B cell (primary cell): Measurements from ENCODE around the gene CPXM1. TPM values are rescaled to one million over a fixed set of nuclear protein-coding genes. Genes with fewer than 3 reads are reported as not detected.

Experiments
- ATAC-seq: fragments of 200-7000 bp; cut with Tn5 transposase; one replicate; pipeline ENCODE4 v1.10.0; 2021; ENCODE audit warnings: low read depth, mild to moderate bottlenecking, moderate number of reproducible peaks, moderate library complexity
- CTCF ChIA-PET: fragments of 350-600 bp; sonication (Branson Sonifier 250); formaldehyde crosslinking; loops from one replicate; lab custom pipeline; 2021; ENCODE audit warnings: antibody characterized with exemption, inconsistent platforms; lab: Charles Lee
- POLR2A ChIA-PET: fragments of 350-600 bp; sonication (Branson Sonifier 250); formaldehyde crosslinking; loops from one replicate; lab custom pipeline; 2021; ENCODE audit warnings: antibody characterized with exemption; lab: Charles Lee
- DNase-seq: peaks from one replicate; pipeline ENCODE4 v3.0.0; 2013
- H2AFZ ChIP-seq: 2 replicates; pipeline ENCODE4 v1.6.1; 2012; ENCODE audit warnings: mild to moderate bottlenecking, low read depth, low read length; ENCODE audit not compliant: insufficient read depth, poor library complexity, severe bottlenecking
- H3K27ac ChIP-seq, 2 donors: 1 replicate in 1 of 2; 2 replicates in 1 of 2; pipeline ENCODE4 v1.5.1; 2012 to 2013; ENCODE audit warnings: low read length in 2 of 2, mild to moderate bottlenecking in 2 of 2, moderate library complexity in 1 of 2
- H3K27me3 ChIP-seq, 4 experiments: fragments of 200-600 bp in 1 of 4; sonication (generic) in 1 of 4; replicated peaks in 1 of 4; 1 replicate in 2 of 4; 2 replicates in 2 of 4; pipeline versions ENCODE4 v1.6.1 to v1.7.0; 2013 to 2016; ENCODE audit warnings: low read length in 3 of 4, mild to moderate bottlenecking in 2 of 4, mixed read lengths in 1 of 4, moderate library complexity in 1 of 4; ENCODE audit not compliant: insufficient read depth in 4 of 4, control insufficient read depth in 3 of 4; ENCODE audit errors: control extremely low read depth in 1 of 4
- H3K36me3 ChIP-seq, 2 experiments: replicated peaks in 1 of 2; 1 replicate in 1 of 2; 2 replicates in 1 of 2; pipeline versions ENCODE4 v1.6.1 to v1.7.1; 2013; ENCODE audit warnings: low read length in 1 of 2; ENCODE audit not compliant: insufficient read depth in 2 of 2, control insufficient read depth in 1 of 2; ENCODE audit errors: control extremely low read depth in 1 of 2, extremely low read depth in 1 of 2
- H3K4me1 ChIP-seq, 2 donors: fragments of 200-600 bp in 1 of 2; sonication (generic) in 1 of 2; 1 replicate in 1 of 2; 2 replicates in 1 of 2; pipeline versions ENCODE4 v1.5.1 to v1.6.1; 2013 to 2017; ENCODE audit warnings: low read length in 2 of 2; ENCODE audit not compliant: control insufficient read depth in 2 of 2, insufficient read depth in 2 of 2
- H3K4me2 ChIP-seq: replicated peaks from 2 replicates; pipeline ENCODE3; 2012; ENCODE audit warnings: mild to moderate bottlenecking, low read depth, low read length; ENCODE audit not compliant: poor library complexity, severe bottlenecking
- H3K4me3 ChIP-seq, 5 experiments: fragments of 200-600 bp in 1 of 5; sonication (generic) in 1 of 5; 1 replicate in 3 of 5; 2 replicates in 2 of 5; pipeline versions ENCODE4 v1.5.1 to v1.7.0; 2011 to 2016; ENCODE audit warnings: low read length in 4 of 5, mild to moderate bottlenecking in 4 of 5, low read depth in 2 of 5, control low read depth in 1 of 5, moderate library complexity in 1 of 5; ENCODE audit not compliant: insufficient read depth in 1 of 5; ENCODE audit errors: control extremely low read depth in 1 of 5, extremely low read depth in 1 of 5
- H3K79me2 ChIP-seq: fragments of 200-600 bp; sonication (generic); one replicate; pipeline ENCODE4 v1.6.0; 2016; ENCODE audit warnings: low read length; ENCODE audit not compliant: control insufficient read depth, insufficient read depth
- H3K9ac ChIP-seq: fragments of 200-600 bp; sonication (generic); 2 replicates; pipeline ENCODE4 v1.6.1; 2017; ENCODE audit warnings: mild to moderate bottlenecking, low read length, moderate library complexity
- H3K9me3 ChIP-seq, 3 donors: one replicate each; pipeline versions ENCODE4 v1.6.1 to v1.7.1; 2013; ENCODE audit warnings: low read length in 2 of 3; ENCODE audit not compliant: control insufficient read depth in 2 of 3, insufficient read depth in 1 of 3; ENCODE audit errors: control extremely low read depth in 1 of 3
- H4K20me1 ChIP-seq: 2 replicates; pipeline ENCODE4 v1.6.0; 2012; ENCODE audit warnings: mild to moderate bottlenecking, low read length; ENCODE audit not compliant: insufficient read depth, control insufficient read depth, poor library complexity, severe bottlenecking
- H3K27ac Mint-ChIP-seq: one replicate; pipeline ENCODE4 v1.8.0; 2021; ENCODE audit warnings: mixed read lengths
- H3K27me3 Mint-ChIP-seq: one replicate; pipeline ENCODE4 v1.8.0; 2021; ENCODE audit warnings: mixed read lengths
- H3K4me1 Mint-ChIP-seq: one replicate; pipeline ENCODE4 v1.8.0; 2021; ENCODE audit warnings: mixed read lengths
- H3K4me3 Mint-ChIP-seq: one replicate; pipeline ENCODE4 v1.8.0; 2021; ENCODE audit warnings: mixed read lengths
- H3K9me3 Mint-ChIP-seq: one replicate; pipeline ENCODE4 v1.8.0; 2022; ENCODE audit warnings: mixed read lengths; ENCODE audit not compliant: insufficient read depth
- EZH2 ChIP-seq: IDR thresholded peaks from 2 replicates; pipeline ENCODE4 v1.6.1; 2012; ENCODE audit warnings: borderline replicate concordance, low read depth, mild to moderate bottlenecking, moderate library complexity, low read length; ENCODE audit not compliant: insufficient read depth, poor library complexity, severe bottlenecking
- WGBS: methylation state at CpG from one replicate; pipeline ENCODE4 v1.1.5; 2013; ENCODE audit warnings: missing lambda C conversion rate; ENCODE audit not compliant: insufficient coverage; 5-methylcytosine and 5-hydroxymethylcytosine counted together
- intact Hi-C: fragments of 100-400 bp; cut with micrococcal nuclease; formaldehyde crosslinking; loops from one replicate; pipeline ENCODE4 v1.10.0; 2022
- polyA plus RNA-seq: library from polyadenylated mRNA; depleted of rRNA; stranded (reverse); fragments of >200 nt; gene quantifications from 2 replicates; pipeline ENCODE4 v1.2.3, GENCODE V29; 2012
- total RNA-seq, 2 donors: library from RNA; stranded (reverse); fragments of 120-200 nt in 1 of 2; gene quantifications; 1 replicate in 1 of 2; 2 replicates in 1 of 2; pipeline versions ENCODE4 v1.2.3 to v1.2.4, GENCODE V29; 2013 to 2022
- TF ChIP-seq, protein P1 (sequence below): fragments of 200-600 bp; IDR thresholded peaks from one replicate; pipeline ENCODE4 v1.8.0; 2022; ENCODE audit warnings: antibody characterized with exemption, mild to moderate bottlenecking

Gene CPXM1
- total and polyA plus RNA-seq, 2 donors (not counting 1 experiment from before 2014, with no cell fraction given) = 0.21 to 1.9 TPM

DNA sequence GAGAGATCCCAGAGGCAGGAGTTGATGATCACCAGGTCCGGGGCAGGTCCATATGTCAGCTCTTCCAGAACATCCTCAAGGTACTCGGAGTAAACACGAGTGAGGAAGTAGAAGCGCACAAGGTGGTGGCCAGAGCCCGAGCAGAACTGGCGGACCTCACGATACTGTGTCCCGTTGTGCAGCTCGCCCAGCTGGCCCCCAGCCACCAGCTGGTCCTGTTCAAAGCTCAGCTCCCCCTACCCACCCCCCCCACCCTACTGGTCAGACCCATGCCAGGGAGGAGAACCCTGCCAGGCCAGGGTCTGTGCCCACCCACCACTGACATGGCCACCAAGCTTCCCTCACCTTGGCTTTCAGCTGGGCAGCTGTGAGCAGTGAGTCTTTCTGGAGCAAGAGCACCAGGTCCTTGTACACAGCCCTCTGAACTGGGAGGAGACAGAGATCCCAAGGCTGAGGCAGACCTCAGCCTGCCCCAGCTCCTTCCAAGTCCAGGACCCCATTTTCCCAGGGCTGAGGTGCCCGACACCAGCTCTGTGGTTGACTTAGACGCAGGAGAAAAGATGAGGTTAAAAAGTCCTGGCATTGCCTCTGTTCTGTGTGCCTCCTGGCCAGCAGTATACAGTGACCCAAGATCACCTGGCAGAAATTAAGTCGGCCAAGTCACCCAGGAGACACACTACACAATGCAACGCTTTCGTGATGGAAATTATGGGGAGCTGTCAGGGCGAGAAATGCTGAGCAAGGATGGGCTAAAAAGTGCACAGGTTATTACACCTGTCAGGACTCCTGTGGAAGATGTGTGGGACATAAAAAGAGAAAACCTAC is 38.6 kb upstream of the CPXM1 start:
- Histone ChIP-seq H3K36me3 (peaks cover 0 to 2% of the 10 kb centered on the region in 2 experiments), H3K27ac (no peak overlapping the region), H3K4me1 (peaks cover 16 to 27% of the 10 kb centered on the region in 2 donors), H3K9me3 (peaks cover 0 to 3% (median 0%) of the 10 kb centered on the region in 3 donors), H3K27me3 (no peaks in the 10 kb centered on the region), H3K4me2 (peak overlapping the region; percentile 93), H2AFZ (no peak overlapping the region), H3K79me2 (peaks cover 26% of the 10 kb centered on the region), H4K20me1 (no peaks in the 10 kb centered on the region), H3K9ac (no peak overlapping the region), H3K4me3 (no peak overlapping the region)
- Mint-ChIP-seq H3K4me3 (peak overlapping the region; percentile 91), H3K27me3 (no peaks in the 10 kb centered on the region), H3K27ac (peak overlapping the region; percentile 88), H3K4me1 (peaks cover 22% of the 10 kb centered on the region), H3K9me3 (no peaks in the 10 kb centered on the region)
- WGBS = 94% methylated on average over 8 of the region's 15 CpGs
- ATAC-seq (no peak), DNase-seq (no peak)
- intact Hi-C loops = no loop called here
- TF ChIP-seq, protein P1, sequence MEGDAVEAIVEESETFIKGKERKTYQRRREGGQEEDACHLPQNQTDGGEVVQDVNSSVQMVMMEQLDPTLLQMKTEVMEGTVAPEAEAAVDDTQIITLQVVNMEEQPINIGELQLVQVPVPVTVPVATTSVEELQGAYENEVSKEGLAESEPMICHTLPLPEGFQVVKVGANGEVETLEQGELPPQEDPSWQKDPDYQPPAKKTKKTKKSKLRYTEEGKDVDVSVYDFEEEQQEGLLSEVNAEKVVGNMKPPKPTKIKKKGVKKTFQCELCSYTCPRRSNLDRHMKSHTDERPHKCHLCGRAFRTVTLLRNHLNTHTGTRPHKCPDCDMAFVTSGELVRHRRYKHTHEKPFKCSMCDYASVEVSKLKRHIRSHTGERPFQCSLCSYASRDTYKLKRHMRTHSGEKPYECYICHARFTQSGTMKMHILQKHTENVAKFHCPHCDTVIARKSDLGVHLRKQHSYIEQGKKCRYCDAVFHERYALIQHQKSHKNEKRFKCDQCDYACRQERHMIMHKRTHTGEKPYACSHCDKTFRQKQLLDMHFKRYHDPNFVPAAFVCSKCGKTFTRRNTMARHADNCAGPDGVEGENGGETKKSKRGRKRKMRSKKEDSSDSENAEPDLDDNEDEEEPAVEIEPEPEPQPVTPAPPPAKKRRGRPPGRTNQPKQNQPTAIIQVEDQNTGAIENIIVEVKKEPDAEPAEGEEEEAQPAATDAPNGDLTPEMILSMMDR = no peak
- no peak for TF ChIP-seq EZH2
- CTCF ChIA-PET = interaction anchor here (0.6 to 2.2 kb wide), 3 partner anchors 34 to 1679 kb away, joined by 3 to 7 read pairs (median 3); no protein-coding TSS in a partner anchor
- POLR2A ChIA-PET = interaction anchor here (0.6 kb wide), 1 partner anchor 369 kb away, joined by 4 read pairs; no protein-coding TSS in a partner anchor
